Measurements from ENCODE around the gene RBMS3.
A peak's percentile ranks its signal among the peaks of the same experiment; 100 is the strongest.
"Not testable (repeated sequence)": the region's sequence is repeated elsewhere in the genome, so short reads cannot be mapped to it uniquely, and the experiment has no call there.

Gene RBMS3

DNA sequence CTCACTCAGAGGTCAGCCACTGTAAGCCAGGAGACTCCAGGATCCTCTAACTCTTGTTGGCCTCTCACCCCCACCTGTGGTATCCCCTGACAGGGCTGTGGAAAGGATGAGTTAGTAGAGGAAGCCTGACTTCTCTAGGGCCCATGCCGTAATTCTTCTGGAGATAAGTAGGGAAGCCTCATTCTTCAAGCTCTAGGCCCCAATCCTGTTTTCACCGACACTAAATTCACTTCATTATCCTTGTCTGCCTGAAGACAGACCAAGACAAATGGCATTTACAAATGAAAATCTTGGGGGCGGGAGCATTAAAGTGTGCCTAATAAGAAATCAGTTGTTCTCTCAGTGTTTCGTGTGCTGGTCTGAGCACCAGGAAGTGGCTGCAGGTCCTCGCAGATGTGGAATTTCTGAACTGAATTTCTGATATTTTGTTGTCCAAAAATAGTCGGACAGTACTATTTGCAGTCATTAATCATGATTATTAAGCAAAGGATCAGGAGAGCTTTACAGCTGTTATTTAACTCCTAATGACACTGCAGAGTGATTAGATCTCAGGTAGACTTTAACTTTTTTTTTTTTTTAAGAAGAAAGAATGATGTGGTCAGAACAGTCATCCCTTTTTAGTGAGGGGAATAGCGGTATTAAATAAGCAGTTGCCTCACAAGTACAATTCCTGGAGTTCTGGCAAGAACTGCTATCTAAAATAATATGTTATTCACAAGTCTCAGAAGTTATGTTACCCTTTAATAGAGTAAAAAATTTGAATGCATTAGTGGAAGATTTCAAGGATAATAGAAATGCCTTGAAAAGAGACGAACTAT lies 58.4 kb downstream of the RBMS3 start:
- DNase-seq (ENCODE audit: low read depth): no peak

DNA sequence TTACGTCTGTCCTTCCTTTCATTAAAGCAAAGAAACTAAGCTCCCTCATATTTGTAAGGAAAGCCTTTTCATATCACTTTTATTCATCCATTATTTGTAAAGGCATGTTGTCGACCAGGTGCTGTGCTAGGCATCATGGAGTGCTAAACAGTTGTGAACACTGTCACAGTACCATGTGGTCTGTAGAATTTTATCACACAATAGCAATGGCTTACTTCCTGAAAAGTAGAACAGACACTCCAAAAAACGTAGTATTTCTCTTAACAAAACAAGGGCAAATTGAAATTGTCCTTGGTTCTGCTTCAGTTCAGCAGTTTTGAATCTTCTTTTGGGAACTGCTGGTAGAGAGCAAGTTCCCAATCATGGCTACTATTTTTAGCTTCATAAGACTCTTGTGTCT lies 63.3 kb downstream of the RBMS3 start:
- DNase-seq (ENCODE audit: low read depth): no peak

DNA sequence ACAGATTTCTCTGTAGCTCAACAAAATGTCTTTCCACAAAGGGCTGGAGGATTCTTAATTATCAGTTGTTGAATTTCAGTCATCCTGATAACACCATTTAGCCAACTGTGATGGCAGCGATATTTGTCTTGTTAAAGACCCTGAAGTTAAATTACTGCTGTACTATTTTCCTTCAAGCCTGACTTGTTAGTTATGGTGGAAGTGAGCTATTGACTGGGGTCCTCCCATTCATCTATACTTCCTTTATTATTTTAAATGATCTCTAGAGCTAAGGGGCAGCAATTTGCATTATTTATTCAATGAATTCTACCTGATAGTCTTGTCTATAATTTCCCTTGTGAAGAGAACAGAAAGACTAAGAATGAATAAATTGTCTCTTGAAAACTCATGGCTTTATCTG lies 64.1 kb downstream of the RBMS3 start:
- no peak for DNase-seq (ENCODE audit: low read depth)

DNA sequence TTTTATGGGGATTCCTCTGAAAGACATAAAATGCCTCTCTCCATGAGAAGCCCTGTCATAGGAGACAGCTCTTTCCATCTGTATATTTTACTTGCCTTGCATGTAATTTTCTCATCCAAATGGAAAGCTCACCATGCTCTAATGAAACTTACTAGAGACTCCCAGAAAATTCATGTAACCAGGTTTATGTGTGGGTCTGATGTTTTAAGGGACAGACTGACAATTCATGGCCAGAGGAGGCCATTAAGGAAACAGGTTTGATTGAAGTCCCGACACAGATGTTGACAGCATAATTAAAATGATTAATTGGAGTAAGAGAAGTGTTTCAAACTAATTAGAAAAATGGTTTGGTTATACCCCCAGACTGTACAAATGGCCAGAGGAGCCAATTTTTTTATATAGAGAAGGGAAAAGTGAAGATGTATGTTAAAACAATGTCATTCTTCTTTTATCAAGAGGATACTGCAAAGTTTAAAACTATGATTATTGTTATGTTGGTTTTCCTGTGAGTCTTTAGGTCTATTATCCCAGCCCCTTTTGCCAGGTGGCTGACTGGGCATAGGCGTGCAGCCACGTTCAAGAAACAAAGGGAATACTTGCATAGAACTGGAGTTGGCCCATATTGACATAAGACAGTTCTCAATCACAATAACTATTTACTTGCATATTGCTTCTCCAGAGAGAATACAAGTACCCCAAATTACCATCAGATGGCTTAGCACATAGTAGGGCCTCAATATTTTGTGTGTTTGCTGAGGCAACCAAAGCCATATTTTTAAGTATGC lies 64.8 kb downstream of the RBMS3 start:
- DNase-seq (ENCODE audit: low read depth): no peak

DNA sequence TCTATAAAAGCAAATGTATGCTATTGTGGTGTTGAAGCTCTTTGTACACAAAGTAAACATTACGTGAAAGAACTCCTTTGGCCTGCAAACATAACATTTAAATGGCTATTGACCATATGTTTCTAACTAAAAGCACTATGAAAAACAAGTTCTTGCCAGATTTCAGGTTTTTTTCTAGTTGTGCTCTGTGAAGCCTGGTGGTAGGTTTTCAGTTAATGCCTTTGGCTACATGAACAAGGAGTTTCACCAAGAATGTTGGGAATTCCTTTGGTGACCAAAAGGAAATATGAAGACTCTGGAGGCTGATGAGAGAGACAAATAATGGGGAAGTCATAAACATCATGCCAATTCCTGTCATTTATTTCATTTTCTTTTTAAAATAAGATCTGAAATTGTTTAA lies 66.0 kb downstream of the RBMS3 start:
- DNase-seq (ENCODE audit: low read depth): peak; percentile 88

DNA sequence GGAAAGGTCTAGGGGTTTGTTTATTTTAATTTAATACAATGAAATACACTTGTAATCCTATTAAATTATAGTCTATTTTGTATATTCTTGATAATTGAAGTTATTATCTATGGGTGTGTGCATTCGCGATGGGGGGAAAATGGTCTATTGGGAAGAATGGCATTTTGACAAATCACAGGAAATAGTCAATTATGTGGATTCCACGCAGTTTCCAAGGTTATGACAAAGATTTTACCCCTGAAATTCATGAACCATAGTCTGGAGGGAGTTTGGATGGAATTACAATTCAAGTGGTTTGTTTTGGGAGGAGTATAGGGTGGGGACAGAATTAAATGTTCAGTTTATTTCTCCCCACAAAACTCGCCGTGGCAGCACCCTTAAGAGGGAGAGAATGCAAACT lies 66.5 kb downstream of the RBMS3 start:
- DNase-seq (ENCODE audit: low read depth): no peak

DNA sequence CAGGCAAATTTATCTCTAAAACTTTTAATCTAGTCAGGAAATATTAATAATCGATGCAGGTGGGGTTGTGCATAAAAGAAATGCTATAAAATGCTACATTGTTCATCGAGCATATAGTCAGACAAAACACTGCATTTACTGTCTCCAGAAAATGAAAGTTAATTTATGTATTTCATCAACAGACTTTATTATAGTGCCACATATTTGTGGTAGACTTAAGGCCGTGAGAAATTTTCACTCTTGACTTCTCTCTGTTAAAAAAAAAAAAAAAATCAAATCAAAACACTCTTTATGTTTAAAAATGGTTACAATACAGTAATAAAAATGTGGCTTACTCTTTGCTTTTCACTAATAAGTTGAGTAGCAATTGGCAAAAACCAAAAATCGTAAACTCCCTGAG lies 67.4 kb downstream of the RBMS3 start:
- DNase-seq (ENCODE audit: low read depth): no peak

DNA sequence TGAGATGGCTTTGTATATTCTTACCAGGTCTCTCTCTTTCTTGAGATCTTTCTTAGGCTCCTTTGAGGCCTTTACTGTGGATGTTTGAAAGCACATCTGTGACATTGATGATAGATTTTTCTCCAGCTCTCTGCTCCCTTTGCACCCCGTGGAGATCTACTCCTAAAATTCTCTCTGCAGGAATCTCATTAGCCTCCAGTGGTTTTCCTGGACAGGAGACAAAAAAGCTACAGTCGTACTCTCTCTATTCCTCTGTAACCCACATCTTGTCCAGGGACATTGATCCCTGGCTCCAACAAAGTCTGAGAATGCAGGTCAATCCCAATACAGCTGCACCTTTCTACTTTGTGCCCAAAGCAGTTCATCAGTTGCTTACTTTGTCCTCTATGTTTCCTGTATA lies 68.2 kb downstream of the RBMS3 start:
- no peak for DNase-seq (ENCODE audit: low read depth)

DNA sequence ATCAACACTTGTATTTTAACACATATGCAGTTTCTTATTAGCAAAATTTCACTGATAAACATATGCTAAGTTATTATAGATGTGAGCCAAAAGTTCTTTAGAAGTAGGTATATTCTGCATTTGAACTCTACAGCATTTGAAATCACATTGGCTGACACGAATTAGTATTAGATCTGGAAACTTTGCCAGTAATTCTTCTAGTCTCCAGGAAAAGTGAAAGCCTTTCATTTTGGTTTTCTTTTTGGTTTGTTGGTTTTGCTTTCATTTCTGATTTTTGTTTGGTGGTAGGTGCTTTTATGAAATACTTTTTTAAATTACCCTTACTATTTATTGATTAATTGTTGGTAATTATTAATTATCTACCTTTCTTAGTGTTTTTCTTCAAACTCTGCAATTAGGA lies 72.9 kb downstream of the RBMS3 start:
- DNase-seq (ENCODE audit: low read depth): no peak

DNA sequence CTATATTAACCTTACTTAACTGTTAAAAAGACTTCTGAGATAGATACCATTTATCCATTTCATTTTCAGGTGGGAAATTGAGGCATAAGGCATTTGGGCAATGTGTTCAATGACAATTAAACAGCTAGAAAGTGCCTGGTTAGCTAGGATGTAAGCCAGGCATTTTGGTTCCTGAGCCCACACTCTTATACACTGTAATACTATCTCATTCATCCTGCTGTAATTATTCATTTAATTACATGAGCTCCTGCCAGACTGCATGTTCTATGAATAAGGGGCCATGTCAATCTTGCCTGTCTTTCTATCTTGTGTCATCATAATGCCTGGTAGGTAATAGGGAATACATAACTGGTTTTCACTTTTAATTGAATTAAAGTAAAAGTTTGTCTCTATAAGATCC lies 74.0 kb downstream of the RBMS3 start:
- no peak for DNase-seq (ENCODE audit: low read depth)

DNA sequence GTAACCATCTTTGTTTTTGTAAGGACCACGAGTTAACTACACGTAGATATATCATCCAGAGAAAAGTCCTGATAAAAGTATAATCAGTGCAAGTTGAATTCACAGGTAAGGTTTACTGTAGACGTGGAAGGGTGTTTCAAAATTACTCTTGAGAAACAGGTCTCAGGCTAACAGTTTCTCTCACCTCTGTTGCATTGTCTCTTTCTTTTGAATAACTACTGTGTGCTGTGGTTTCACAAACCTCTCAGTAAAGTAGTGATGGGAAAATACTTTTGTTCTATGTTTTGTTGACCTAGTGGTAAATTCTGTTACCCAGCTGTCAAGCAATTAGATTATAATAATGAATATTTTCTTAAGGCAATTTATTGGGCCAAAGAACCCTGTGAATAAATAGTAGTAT lies 75.2 kb downstream of the RBMS3 start:
- no peak for DNase-seq (ENCODE audit: low read depth)

DNA sequence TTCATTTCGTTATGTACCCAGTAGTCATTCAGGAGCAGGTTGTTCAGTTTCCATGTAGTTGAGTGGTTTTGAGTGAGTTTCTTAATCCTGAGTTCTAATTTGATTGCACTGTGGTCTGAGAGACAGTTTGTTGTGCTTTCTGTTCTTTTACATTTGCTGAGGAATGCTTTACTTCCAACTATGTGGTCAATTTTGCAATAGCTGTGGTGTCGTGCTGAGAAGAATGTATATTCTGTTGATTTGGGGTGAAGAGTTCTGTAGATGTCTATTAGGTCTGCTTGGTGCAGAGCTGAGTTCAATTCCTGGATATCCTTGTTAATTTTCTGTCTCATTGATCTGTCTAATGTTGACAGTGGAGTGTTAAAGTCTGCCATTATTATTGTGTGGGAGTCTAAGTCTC lies 79.4 kb downstream of the RBMS3 start:
- DNase-seq (ENCODE audit: low read depth): not testable (repeated sequence)

DNA sequence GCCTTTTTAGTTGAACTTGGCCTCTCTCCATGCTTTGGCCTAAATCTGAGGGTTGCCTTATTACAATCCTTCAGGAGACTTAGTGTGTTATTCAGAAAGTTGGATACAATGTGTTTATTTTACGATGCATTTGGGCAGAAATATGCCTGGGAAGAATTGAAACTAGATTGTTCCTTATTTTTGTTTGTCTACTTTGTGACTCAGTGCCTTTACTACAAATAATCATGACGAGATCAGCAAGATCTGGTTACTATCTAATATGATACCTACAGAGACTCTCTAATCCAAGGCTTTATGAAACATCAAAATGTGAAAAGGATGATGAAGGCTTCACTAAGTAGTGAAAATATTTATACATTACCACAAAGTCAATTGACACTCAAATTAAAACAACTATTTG lies 82.2 kb downstream of the RBMS3 start:
- DNase-seq (ENCODE audit: low read depth): no peak

DNA sequence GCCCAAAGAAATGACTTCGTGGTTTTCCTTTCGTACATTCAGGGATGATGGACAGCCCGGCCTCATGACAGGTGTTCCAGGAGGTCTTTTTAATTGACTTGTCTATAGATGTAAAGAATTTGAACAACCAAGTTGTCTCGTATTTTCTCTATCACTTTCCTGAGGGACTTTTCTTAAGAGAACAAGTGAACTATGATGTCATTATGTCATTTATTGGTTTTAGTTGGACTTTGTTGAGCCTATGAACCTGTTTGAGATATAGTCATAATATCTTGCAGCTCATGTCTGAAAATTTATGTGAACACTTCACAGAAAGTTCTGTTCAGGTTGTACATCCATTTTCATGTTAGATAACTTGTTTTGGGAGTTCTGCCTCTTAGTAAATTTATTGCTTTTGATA lies 89.2 kb downstream of the RBMS3 start:
- DNase-seq (ENCODE audit: low read depth): no peak

DNA sequence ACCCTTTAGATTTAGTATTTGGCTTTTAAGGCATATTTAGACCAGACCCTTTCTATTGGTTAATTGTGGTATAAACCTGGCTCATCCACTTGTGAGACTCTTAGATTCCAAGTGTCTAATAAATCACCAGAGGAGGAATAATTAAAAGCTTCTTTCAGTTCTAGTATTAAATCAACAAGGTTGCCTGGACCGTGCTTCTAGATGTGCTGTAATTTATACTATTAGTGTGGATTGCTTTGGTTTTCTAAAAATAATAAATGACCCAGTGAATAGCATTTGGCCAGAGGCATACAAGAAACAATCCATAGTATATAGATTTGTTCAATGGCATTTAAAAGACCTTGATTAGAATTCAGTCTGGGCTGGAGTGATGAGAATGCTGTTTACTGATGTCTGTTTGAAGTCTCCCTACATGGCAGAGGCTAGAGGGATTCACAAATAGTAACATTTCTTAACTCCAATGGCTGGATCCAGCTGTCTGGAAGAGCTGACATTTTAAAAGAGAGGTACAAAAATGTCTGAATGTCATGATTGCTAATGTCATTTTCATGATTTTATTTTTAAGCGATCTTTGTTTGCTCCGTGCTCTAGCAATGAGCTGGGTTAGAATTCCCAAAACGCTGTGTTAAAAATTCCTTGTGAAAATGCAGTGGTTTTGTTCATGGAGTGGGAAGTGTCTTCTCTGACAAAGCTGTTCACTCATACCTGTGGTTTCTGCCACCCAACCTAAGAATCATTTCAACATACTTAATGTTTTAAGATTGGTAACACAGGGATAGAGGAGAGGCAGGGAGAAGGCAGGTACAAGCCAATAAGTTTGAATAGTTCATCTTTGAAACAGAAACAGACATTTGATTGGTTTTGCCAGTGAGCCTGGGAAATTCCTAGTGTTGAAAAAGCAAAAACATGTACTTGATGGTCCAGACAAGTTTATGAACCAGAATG lies 89.9 kb downstream of the RBMS3 start:
- no peak for DNase-seq (ENCODE audit: low read depth)

DNA sequence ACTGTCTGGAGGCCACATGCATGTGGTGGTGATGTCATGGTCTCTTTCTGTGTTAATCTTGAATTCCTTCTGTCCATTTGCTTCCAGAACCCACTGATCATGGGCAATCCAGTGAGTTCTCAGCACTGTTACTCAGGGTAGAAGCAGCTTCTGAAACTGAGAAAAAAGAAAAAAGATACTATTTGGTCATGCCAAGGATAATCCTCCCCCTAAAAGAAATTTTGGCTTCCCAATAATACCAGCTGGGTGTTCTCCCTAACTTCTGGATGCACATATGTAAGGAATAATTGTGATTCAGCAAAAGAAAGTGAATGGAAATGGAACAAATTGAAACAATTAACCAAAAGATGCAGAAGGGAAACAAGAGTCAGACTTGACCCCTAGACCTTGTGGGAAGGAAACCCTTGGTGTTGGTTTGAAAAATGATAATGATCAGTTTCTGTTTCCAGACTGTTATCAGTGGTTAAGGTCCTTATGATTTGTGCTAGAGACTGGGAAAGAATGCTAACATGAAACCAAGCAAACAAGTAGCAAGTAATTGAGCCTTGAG lies 92.3 kb downstream of the RBMS3 start:
- peak; percentile 15 for DNase-seq (ENCODE audit: low read depth)

DNA sequence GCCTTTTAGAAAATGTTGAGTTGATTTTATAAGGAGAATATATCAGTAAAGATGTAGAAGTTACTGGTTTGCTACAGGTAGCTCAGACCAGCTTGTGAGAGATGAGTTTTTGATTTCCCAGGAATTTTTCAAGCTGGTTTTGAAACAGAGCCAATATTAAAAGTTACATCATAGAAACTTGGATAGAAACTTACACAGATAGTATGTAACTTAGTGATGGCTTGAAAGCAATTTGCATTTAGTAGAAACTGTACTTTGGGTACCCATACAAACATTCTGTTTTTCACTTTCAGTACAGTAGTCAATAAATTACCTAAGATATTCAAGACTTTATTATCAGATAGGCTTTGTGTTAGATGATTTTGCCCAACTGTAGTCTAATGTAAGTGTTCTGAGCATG lies 93.4 kb downstream of the RBMS3 start:
- DNase-seq (ENCODE audit: low read depth): no peak

DNA sequence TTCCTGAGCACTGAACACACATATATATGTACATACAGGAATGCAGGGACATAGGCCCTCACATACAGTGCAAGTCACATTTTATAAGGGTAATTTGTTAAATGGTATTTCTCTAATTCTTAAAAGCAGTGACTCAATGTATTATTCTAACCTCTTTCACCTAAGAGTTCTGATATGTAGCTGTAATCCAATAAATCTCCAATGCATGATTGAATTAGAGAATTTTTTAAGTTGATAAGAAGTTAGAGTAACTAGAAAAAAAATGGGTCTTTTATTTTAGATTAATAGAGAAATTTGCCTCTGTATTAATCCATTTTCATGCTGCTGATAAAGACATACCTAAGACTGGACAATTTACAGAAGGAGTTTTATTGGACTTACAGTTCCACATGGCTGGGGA lies 98.2 kb downstream of the RBMS3 start:
- no peak for DNase-seq (ENCODE audit: low read depth)

DNA sequence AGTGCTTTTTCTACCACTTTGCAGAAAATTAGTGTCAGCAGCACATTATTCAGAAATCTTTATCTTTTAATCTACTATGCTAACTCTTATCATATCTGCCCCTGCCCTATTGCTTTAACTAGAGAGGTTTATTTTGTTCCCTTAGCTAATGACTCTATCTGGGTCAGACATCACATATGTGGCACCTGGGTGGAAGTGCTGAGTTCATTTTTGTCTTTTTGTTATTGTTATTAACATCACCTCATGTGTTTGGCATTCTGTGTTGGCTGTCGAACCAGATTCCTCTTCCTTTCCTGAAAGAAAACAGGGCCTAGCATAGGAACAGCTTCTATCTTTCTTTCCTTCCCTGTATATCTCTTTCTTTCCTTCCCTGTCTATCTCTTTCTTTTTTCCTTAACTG lies 100.7 kb downstream of the RBMS3 start:
- DNase-seq (ENCODE audit: low read depth): peak; percentile 18

DNA sequence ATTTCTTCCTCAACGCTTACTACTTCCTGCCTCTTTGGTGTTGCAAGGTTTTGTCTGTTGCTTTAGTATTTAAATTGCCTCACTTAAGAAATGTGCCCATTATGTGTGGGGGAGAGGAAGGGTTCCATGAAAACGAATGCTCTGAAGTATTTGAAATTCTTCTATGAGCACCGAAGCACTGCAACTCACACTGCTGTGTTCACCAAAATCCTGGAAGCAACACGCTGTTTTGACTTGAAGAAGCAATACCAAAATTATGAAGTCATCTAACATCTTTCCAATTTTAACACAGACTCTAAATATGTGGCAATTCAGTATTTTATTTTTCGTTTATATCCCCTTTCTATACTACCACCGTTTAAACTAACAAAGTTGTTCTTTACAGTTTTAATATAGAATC lies 101.5 kb downstream of the RBMS3 start:
- peak; percentile 60 for DNase-seq (ENCODE audit: low read depth)

DNA sequence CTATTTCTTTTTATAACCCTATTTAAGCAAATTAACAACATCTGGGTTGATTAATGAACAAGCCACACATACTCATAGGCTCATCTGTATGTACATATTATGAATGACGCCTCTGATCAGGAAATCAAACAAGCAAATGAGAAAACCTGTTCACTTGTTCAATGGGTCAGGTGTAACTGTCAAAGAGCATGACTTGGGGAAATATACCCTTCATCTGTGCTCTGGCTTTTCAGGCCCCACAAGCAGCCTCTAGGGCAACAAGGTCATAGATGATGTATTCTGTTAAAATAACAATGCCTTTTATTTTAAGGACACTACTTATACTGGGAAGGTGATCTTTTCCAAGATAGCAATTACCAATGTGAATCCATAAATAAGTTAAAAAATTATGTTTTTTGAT lies 102.0 kb downstream of the RBMS3 start:
- DNase-seq (ENCODE audit: low read depth): no peak

DNA sequence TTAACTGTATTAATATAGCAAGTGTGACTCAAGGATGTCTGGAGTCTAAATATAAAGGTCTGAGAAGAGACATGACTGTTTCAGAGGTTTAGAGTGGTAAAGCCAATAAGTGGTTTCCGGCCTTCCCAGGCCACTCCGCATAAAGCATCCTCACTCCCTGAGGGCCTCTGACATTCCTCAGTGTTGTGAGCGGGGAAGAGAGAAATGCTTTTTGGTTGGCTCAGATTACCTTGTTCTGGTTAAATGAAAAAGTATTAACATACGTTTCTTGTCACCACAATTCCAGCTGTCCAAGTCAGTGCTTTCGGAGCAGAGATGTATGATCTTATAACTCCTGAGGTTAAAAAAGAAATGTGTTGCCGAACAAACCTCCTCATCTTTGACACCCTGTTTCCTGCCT lies 103.8 kb downstream of the RBMS3 start:
- peak; percentile 89 for DNase-seq (ENCODE audit: low read depth)
